Activated T-helper 17 cell treated with anti-CD3 and anti-CD28 coated beads, Interleukin-2, amount 50 U/mL, for 72 hours (primary cell): ENCODE measurements around the gene TSSK6. TPM values are rescaled to one million over a fixed set of nuclear protein-coding genes. Genes with fewer than 3 reads are reported as not detected.

ENCODE experiments used
- ATAC-seq: fragments of 150-1000 bp; cut with Tn5 transposase; replicated peaks from 2 replicates; pipeline ENCODE4 v1.10.0; 2021; ENCODE audit warnings: mild to moderate bottlenecking, moderate library complexity
- H3K27ac Mint-ChIP-seq: one replicate; pipeline ENCODE4 v1.8.0; 2022; ENCODE audit warnings: mixed read lengths
- H3K27me3 Mint-ChIP-seq: one replicate; pipeline ENCODE4 v1.8.0; 2022; ENCODE audit warnings: mixed read lengths
- H3K36me3 Mint-ChIP-seq: one replicate; pipeline ENCODE4 v1.8.0; 2022; ENCODE audit warnings: low read depth, mild to moderate bottlenecking, mixed read lengths
- H3K4me1 Mint-ChIP-seq: one replicate; pipeline ENCODE4 v1.8.0; 2022; ENCODE audit warnings: mixed read lengths
- H3K4me3 Mint-ChIP-seq: one replicate; pipeline ENCODE4 v1.8.0; 2022; ENCODE audit warnings: mild to moderate bottlenecking, mixed read lengths
- H3K9me3 Mint-ChIP-seq: one replicate; pipeline ENCODE4 v1.8.0; 2022; ENCODE audit warnings: mixed read lengths
- total RNA-seq, 2 donors: library from RNA; stranded (reverse); gene quantifications; one replicate each; pipeline ENCODE4 v1.2.3, GENCODE V29; 2022

Gene TSSK6
- total RNA-seq, 2 donors from 2014 or later: 4.1 to 4.5 TPM

DNA sequence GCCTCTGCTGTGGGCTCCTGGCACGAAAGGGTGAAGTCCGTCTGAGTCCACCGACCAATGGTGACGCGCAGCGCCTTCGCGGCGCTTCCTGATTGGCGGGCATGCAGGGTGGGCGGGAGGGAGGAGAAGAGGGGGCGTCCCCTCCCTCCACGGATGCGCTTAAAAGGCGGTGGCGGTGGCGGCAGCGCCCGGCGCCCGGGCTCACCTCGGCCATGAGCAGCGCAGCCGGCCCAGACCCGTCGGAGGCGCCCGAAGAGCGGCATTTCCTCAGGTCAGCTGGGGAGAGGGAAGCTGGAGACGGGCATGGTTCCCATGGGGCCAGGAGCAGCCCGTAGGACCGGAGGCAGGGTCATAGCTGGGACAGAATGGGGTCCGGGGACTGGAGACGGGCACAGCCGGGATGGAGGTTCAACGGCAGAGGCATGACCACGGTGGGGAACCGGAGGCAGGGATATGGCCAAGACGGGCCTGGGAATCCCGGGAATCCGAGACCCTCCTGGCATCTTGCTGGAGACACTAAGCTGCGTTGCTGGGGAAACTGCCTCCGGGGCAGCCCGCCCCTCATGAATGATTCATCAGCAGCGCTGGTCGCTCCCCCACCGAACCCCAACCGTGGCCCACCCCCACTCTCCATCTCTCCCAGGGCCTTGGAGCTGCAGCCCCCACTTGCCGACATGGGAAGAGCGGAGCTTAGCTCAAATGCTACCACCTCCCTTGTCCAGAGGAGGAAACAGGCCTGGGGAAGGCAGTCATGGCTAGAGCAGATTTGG, 13.6 kb upstream of the TSSK6 start, which contains the start of gene YJEFN3:
Gene YJEFN3 (plus strand): TSS at position 191 of the 770 bp plus-strand sequence. CDS start 22 bp downstream, at position 213.
- H3K36me3 Mint-ChIP-seq: peaks cover 36% of the 10 kb centered on the region
- no peaks in the 10 kb centered on the region for H3K9me3 Mint-ChIP-seq
- H3K27me3 Mint-ChIP-seq: no peaks in the 10 kb centered on the region
- ATAC-seq: no peak
- no peak within 1 kb of the TSS for H3K27ac Mint-ChIP-seq
- H3K4me3 Mint-ChIP-seq: no peak within 1 kb of the TSS
- peaks cover 2% of the 10 kb centered on the region for H3K4me1 Mint-ChIP-seq

DNA sequence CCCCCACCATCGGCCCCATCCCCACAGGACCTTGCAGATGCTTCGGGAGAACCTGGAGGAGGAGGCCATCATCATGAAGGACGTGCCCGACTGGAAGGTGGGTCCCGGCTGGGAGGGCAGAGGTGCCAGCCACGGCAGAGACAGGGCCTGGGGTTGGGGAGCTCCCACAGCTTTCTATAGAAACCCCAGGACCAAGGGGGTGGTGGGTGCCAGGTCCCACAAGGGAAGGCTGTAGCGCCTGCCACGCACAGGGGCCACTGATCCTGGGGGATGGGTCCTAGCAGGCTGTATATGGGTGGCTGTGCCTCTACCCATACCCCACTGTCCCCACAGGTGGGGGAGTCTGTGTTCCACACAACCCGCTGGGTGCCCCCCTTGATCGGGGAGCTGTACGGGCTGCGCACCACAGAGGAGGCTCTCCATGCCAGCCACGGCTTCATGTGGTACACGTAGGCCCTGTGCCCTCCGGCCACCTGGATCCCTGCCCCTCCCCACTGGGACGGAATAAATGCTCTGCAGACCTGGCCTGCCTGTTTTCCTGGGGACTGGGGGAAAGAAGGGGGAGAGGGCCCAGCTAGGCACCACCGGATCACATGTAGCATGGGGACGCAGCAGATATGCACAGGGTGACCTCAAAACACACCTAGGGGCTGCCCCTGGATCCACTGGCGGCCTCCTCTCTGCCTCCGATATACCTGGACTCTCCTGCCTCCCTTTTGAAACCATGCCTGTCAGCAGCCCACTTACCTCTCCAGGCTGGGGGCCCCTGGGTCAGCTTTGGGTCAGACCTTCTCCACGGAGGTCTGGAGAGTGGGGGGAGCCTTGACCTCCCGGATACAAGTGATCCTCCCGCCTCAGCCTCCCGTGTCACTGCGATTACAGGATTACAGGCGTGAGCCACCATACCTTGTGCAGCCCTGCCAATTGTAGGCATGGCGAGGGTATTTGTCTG, 12.6 kb upstream of the TSSK6 start:
- Mint-ChIP-seq H3K27me3 (no peaks in the 10 kb centered on the region), H3K4me3 (no peak overlapping the region), H3K9me3 (no peaks in the 10 kb centered on the region), H3K36me3 (peaks cover 44% of the 10 kb centered on the region), H3K4me1 (no peaks in the 10 kb centered on the region), H3K27ac (no peak overlapping the region)
- no peak for ATAC-seq

DNA sequence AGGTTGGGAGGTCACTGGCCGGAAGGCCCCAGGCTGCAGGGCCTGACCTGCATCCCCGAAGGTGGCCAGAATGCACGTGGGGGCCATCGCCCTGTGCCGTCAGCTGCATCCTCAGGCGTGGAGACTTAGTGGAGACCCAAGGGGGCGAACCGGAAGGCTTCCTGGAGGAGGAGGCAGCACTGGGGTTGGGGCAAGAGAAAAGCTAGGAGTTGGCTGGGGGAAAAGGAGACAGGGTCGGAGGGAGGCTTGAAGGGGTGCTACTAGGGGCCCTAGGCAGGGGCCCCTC, 12.0 kb upstream of the TSSK6 start:
- Mint-ChIP-seq H3K27ac (no peak overlapping the region), H3K36me3 (peaks cover 49% of the 10 kb centered on the region), H3K4me3 (no peak overlapping the region), H3K9me3 (no peaks in the 10 kb centered on the region), H3K27me3 (no peaks in the 10 kb centered on the region), H3K4me1 (no peaks in the 10 kb centered on the region)
- ATAC-seq: no peak

DNA sequence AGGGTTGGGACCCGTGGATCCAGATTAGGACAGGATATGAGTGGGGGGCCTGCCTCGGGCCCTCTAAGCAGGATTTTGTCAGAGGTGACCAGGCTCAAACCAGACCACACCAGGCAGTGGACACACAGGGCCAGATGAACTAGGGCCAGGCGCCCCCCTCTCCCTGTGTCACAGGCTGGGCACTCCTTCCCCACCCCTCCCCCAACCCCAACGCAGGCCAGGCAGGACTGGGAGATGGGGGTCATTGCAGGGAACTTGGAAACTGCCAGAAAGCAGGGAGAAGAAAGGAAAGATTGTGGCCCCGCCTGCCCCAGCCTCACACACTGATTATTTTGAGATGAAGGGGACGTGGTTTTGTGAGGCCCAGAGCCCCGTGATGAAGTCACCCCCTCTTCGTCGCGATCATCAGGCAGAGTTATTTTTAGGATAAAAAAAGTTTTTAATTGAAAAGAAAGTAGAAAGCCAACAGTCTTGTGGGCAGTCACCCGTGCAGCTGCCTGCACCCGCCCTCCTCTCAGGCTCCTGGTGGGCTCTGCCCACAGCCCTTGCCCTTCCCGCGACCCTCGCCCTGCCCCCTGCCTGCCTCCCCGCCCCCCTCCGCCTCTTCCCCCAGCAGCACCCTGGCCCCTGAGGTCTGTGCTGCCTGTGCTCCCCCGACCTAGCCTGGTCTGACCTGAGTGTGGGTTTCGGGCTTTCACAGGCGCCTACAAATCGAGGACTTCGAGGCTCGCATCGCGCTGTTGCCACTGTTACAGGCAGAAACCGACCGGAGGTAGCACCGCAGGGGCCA, 11.4 kb upstream of the TSSK6 start:
- Mint-ChIP-seq H3K4me1 (no peaks in the 10 kb centered on the region), H3K36me3 (peaks cover 46% of the 10 kb centered on the region), H3K4me3 (no peak overlapping the region), H3K27me3 (no peaks in the 10 kb centered on the region), H3K27ac (no peak overlapping the region), H3K9me3 (no peaks in the 10 kb centered on the region)
- no peak for ATAC-seq

DNA sequence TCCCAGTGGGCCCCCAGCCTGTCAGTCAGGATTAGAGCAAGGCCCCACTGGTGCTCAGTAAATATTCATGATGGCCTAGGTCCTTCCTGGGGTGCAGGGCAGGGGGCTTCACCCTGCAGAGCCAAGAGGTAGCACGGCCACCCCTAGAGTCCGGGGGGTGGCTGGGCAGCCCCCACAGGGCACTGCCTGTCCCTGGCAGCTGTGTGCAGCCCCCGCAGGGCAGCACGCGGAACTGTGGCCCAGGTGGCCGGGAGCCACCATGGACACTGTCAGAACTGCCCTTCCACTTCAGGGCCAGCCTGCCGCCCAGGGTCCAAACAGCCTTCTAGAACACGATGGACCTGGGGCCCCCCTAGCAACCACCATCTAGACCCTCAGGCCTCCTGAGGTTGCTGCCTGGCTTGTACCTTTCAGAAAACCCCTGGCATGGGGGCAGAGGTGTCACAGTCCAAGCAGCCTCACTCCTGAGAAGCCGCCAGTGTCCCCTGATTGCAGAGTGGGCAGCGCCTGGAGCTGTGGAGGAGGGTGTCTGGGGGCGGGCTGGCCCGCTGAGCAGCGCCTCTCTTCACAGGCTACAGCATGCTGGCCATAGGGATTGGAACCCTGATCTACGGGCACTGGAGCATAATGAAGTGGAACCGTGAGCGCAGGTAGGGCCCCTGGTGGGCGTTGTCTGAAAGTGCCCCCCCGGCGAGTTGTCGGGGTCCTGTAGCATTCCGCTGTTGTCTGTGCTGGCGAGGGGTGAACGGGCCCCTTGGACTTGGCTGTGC, 10.4 kb upstream of the TSSK6 start:
- peaks cover 3% of the 10 kb centered on the region for H3K4me1 Mint-ChIP-seq
- no peaks in the 10 kb centered on the region for H3K9me3 Mint-ChIP-seq
- H3K36me3 Mint-ChIP-seq: peaks cover 53% of the 10 kb centered on the region
- no peak overlapping the region for H3K27ac Mint-ChIP-seq
- ATAC-seq: no peak
- no peaks in the 10 kb centered on the region for H3K27me3 Mint-ChIP-seq
- no peak overlapping the region for H3K4me3 Mint-ChIP-seq

DNA sequence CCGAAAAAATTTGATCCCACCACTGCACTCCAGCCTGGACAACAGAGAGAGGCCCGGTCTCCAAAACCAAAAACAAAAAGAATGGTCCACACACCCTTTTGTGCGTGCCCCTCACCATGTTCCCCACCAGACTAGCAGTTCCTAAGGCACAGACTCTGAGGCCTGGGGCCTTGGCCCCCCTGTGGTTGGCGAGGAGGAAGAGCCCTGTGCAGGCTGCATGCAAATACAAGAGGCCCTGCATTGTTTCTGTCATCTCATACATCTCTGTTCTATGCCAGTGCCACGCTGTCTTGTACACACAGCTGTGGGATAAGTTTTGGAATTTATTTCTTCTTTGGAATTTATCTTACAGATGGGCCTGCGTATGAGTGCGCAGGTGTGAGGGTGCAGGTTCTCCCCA, 8.7 kb upstream of the TSSK6 start:
- H3K4me1 Mint-ChIP-seq: peaks cover 6% of the 10 kb centered on the region
- no peak overlapping the region for H3K27ac Mint-ChIP-seq
- no peak for ATAC-seq
- no peaks in the 10 kb centered on the region for H3K9me3 Mint-ChIP-seq
- H3K27me3 Mint-ChIP-seq: no peaks in the 10 kb centered on the region
- H3K36me3 Mint-ChIP-seq: peaks cover 71% of the 10 kb centered on the region
- H3K4me3 Mint-ChIP-seq: no peak overlapping the region

DNA sequence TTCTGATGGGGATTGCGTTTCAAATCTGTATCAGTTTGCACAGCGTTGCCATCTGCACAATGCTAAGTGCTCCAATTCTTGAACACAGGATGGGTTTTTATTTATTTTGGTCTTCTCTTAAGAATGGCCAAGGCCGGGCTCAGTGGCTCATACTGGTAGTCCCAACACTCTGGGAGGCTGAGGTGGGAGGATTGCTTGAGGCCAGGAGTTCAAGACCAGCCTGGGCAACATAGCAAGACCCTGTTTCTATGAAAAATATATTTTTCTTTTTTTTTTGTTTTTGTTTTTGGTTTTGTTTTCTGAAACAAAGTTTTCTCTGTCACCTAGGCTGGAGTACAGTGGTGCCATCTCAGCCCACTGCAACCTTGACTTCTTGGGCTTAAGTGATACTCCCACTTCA, 7.8 kb upstream of the TSSK6 start:
- H3K27me3 Mint-ChIP-seq: no peaks in the 10 kb centered on the region
- no peak for ATAC-seq
- H3K9me3 Mint-ChIP-seq: no peaks in the 10 kb centered on the region
- H3K36me3 Mint-ChIP-seq: peaks cover 70% of the 10 kb centered on the region
- H3K4me3 Mint-ChIP-seq: no peak overlapping the region
- H3K4me1 Mint-ChIP-seq: peaks cover 6% of the 10 kb centered on the region
- H3K27ac Mint-ChIP-seq: no peak overlapping the region

DNA sequence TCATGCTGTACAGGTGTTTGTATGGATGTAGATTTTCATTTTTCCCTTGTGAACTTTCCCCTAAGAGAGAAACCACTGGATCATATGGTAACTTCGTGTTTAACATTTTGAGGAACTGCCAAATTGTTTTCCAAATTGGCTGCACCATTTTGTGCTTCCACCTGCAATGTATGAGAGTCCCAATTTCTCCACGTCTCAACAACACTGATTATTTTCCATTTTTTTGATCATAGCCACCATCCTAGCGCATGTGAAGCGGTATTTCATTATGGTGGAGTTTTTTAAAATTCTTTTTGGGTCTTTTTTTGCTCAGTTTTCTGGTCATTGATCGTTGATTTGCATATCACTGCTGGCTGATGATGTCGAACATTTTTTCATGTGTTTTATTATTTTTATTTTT, 5.6 kb upstream of the TSSK6 start:
- peaks cover 64% of the 10 kb centered on the region for H3K36me3 Mint-ChIP-seq
- no peaks in the 10 kb centered on the region for H3K27me3 Mint-ChIP-seq
- H3K4me1 Mint-ChIP-seq: peaks cover 6% of the 10 kb centered on the region
- no peak overlapping the region for H3K4me3 Mint-ChIP-seq
- no peaks in the 10 kb centered on the region for H3K9me3 Mint-ChIP-seq
- H3K27ac Mint-ChIP-seq: no peak overlapping the region
- no peak for ATAC-seq

DNA sequence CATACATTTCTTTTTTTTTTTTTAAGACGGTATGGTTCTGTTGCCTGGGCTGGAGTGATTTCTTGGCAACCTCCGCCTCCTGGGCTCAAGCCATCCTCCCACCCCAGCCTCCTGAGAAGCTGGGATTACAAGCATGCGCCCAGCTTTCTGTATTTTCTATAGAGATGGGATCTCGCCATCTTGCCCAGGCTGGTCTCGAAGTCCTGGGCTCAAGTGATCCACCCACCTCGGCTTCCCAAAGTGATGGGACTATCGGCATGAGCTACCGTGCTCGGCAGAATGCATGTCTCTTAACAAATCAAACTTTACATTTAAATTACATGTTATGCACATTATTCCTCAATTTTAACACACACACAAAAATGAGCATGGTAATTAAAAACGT, 1.9 kb upstream of the TSSK6 start:
- Mint-ChIP-seq H3K4me3 (peak overlapping the region; percentile 89), H3K9me3 (no peaks in the 10 kb centered on the region), H3K4me1 (peaks cover 6% of the 10 kb centered on the region), H3K36me3 (peaks cover 34% of the 10 kb centered on the region), H3K27me3 (no peaks in the 10 kb centered on the region), H3K27ac (peak overlapping the region; percentile 41)
- no peak for ATAC-seq

DNA sequence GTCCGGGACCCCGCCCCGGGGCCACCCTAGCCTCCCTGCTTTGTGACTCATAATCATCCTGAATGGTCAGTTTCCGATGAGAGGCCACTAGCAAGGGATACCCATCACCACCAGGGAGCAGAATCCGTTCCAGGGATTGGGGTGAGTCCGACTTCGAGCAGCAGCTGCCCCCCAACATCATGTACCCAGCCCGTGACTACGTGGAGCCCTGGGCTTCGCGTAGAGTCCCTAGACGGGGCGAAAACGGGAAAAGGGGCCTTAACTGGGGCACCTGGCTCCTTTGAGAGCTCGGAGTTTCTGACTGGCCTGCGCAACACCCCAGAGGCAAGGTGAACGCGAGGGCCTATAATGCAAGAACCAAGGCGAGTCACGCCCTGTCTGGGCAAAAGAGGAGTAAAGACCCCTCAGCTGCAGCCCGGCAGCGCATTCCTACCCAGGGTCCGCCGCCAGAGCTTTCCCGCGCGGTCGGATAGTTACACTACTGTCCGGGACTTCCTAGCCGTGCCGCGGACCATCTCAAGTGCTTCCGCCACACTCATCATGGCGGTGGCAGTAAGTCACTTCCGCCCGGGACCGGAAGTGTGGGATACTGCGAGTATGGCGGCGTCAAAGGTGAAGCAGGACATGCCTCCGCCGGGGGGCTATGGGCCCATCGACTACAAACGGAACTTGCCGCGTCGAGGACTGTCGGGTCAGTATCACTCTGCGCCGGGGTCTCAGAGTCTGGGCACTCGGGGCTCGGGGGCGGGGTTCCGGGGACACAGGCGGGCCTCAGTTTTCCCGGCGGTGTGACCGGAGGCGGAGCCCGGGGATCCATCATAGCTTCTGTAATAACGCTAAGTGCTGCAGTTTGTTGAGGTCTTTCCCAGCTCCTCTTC, 533 bp upstream of the TSSK6 start, which contains the start of gene NDUFA13:
Gene NDUFA13 (plus strand): TSS at position 584 of the 878 bp plus-strand sequence. CDS start 14 bp downstream, at position 598.
- H3K4me3 Mint-ChIP-seq: peak within 1 kb of the TSS; percentile 89
- peak; percentile 96 for ATAC-seq
- H3K36me3 Mint-ChIP-seq: peaks cover 27% of the 10 kb centered on the region

DNA sequence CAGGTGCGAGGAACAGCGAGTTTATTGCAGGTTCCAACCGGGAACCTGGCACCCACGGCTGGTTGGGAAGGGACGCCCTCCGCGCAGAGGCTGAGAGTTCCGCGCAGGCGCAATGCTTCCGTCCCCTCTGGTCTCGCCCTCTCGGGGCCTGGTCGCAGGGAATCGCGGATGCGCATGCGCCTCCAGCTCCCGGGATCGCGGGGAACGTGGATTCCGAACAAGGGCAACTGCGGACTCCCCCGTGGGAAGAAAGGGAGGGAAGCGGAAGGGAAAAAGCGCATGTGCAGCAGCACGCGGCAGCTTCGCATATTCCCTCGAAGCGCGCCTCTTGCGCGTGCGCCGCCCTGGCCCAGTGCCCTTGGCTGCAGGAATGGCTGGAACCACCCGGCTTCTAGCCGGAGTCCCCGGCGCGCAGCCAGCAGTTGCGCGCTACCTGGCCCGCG, 1.1 kb downstream of the TSSK6 start:
- ATAC-seq: no peak
- Mint-ChIP-seq H3K27ac (no peak overlapping the region), H3K4me1 (no peaks in the 10 kb centered on the region), H3K27me3 (no peaks in the 10 kb centered on the region), H3K36me3 (peaks cover 10% of the 10 kb centered on the region), H3K9me3 (no peaks in the 10 kb centered on the region), H3K4me3 (no peak overlapping the region)

More for the DNA sequence above, 533 bp upstream of the TSSK6 start, which contains the start of gene NDUFA13:
- Mint-ChIP-seq H3K27me3 (no peaks in the 10 kb centered on the region), H3K27ac (peak within 1 kb of the TSS; percentile 92), H3K9me3 (no peaks in the 10 kb centered on the region), H3K4me1 (peaks cover 3% of the 10 kb centered on the region)

DNA sequence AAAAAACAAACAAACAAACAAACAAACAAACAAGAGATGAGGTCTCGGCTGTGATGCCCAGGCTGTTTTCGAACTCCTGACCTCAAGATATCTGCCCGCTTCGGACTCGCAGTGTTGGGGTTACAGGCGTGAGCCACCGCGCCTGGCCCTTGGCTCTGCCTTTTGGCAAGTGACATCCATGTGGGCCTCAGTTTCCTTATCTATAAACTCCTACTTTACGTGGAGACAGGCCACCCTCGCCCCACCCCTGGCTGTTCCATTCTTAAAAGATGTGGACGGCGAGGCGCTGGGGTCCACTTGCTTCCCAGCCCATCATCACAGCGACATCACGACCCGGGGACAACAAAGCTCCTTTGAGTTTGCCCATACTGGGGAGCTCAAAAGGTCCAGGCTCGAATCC, 1.7 kb downstream of the TSSK6 start:
- no peak for ATAC-seq
- no peak overlapping the region for H3K4me3 Mint-ChIP-seq
- no peak overlapping the region for H3K27ac Mint-ChIP-seq
- peaks cover 5% of the 10 kb centered on the region for H3K36me3 Mint-ChIP-seq
- H3K4me1 Mint-ChIP-seq: no peaks in the 10 kb centered on the region
- H3K9me3 Mint-ChIP-seq: no peaks in the 10 kb centered on the region
- H3K27me3 Mint-ChIP-seq: no peaks in the 10 kb centered on the region

DNA sequence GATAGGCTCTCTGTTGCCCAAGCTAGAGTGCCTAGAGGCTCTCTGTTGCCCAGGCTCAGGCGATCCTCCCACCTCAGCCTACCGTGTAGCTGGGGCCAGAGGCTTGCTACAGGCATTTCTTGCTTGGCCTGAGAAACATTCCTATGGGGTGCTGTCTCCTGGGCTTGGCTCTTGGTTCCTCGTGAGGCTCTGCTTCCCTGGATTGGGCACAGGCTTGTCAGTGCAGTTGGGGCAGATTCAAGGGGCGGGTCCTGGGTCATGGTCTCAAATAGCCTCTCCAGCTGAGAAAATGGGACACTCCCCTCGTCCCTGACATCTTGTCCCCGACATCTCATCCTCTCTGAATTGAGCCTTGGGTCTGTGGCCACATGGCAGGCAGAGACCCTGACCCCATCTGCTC, 4.9 kb downstream of the TSSK6 start:
- peaks cover 26% of the 10 kb centered on the region for H3K36me3 Mint-ChIP-seq
- no peak for ATAC-seq
- H3K27me3 Mint-ChIP-seq: no peaks in the 10 kb centered on the region
- H3K27ac Mint-ChIP-seq: no peak overlapping the region
- no peak overlapping the region for H3K4me3 Mint-ChIP-seq
- H3K4me1 Mint-ChIP-seq: no peaks in the 10 kb centered on the region
- no peaks in the 10 kb centered on the region for H3K9me3 Mint-ChIP-seq
